HepG2 (cell line): ENCODE results near the gene CAVIN1. TPM values are rescaled to one million over a fixed set of nuclear protein-coding genes. Genes with fewer than 3 reads are reported as not detected.
"Not testable (repeated sequence)": the region's sequence is repeated elsewhere in the genome, so short reads cannot be mapped to it uniquely, and the experiment has no call there.

ENCODE experiments used
- ATAC-seq: fragments of 200-7000 bp; cut with Tn5 transposase; 3 replicates; pipeline ENCODE4 v1.9.1; 2020; ENCODE audit warnings: mild to moderate bottlenecking, moderate library complexity
- BruUV-seq: library from RNA; stranded (reverse); fragments of 400-500 nt; replicated peaks from 2 replicates; lab custom pipeline; 2021; lab: Mats Ljungman, UMichigan
- CTCF ChIA-PET: fragments of 300-600 bp; formaldehyde crosslinking; extraction: SDS; loops from one replicate; lab custom pipeline; 2021; ENCODE audit warnings: low total read pairs, inconsistent platforms, low intra/inter-chr PET ratio; lab: Yijun Ruan, JAX
- POLR2A ChIA-PET: fragments of 350-600 bp; sonication (Branson Sonifier 250); formaldehyde crosslinking; loops from one replicate; lab custom pipeline; 2020; ENCODE audit warnings: antibody characterized with exemption, inconsistent platforms; lab: Yijun Ruan, JAX
- DNase-seq: peaks from one replicate; pipeline ENCODE4 v3.0.0-alpha.2; 2015; ENCODE audit warnings: low spot score
- FAIRE-seq: peaks from 3 replicates; lab custom pipeline; 2011; peaks lifted over from hg19 to GRCh38; lab: Jason Lieb, UNC
- H2AFZ ChIP-seq: one replicate; pipeline ENCODE4 v1.6.1; 2011; ENCODE audit warnings: low read length, inconsistent platforms
- H3K27ac ChIP-seq: fragments of 300-600 bp; 3 replicates; pipeline ENCODE4 v1.8.0; 2011; ENCODE audit warnings: mixed run types, mild to moderate bottlenecking, mixed read lengths, low read length, inconsistent platforms; ENCODE audit not compliant: insufficient read depth; ENCODE audit errors: extremely low read length
- H3K27me3 ChIP-seq, 2 experiments: fragments of 200-600 bp in 1 of 2; 2 replicates in 1 of 2; 3 replicates in 1 of 2; pipeline versions ENCODE4 v1.6.0 to v1.8.0; 2011; ENCODE audit warnings: low read length in 2 of 2, mild to moderate bottlenecking in 2 of 2, moderate library complexity in 2 of 2, inconsistent platforms in 1 of 2; ENCODE audit not compliant: insufficient read depth in 2 of 2, control insufficient read depth in 1 of 2
- H3K36me3 ChIP-seq, 2 experiments: fragments of 200-600 bp in 1 of 2; replicated peaks in 1 of 2; 2 replicates in 1 of 2; 3 replicates in 1 of 2; pipeline versions ENCODE4 v1.5.1 to v1.8.0; 2011; ENCODE audit warnings: low read length in 2 of 2, inconsistent platforms in 1 of 2; ENCODE audit not compliant: insufficient read depth in 2 of 2, control insufficient read depth in 1 of 2
- H3K4me1 ChIP-seq: 2 replicates; pipeline ENCODE4 v1.5.1; 2012; ENCODE audit warnings: low read length, inconsistent platforms; ENCODE audit not compliant: insufficient read depth
- H3K4me2 ChIP-seq: 2 replicates; pipeline ENCODE4 v1.6.0; 2011; ENCODE audit warnings: low read depth, low read length, inconsistent platforms
- H3K4me3 ChIP-seq, 3 experiments: fragments of 200-600 bp in 1 of 3; sonication (generic), shearing (Covaris generic) in 1 of 3; replicated peaks in 1 of 3; 2 replicates each; pipeline ENCODE4 v1.5.1; 2011 to 2016; ENCODE audit warnings: low read length in 3 of 3, inconsistent platforms in 2 of 3, low read depth in 2 of 3, mild to moderate bottlenecking in 2 of 3, control low read depth in 1 of 3, mixed read lengths in 1 of 3; ENCODE audit not compliant: insufficient read depth in 1 of 3
- H3K79me2 ChIP-seq: one replicate; pipeline ENCODE4 v1.6.1; 2011; ENCODE audit warnings: low read length, inconsistent platforms; ENCODE audit not compliant: insufficient read depth
- H3K9ac ChIP-seq: 2 replicates; pipeline ENCODE4 v1.6.0; 2011; ENCODE audit warnings: mild to moderate bottlenecking, low read depth, low read length, inconsistent platforms; ENCODE audit not compliant: insufficient read depth
- H3K9me3 ChIP-seq: 2 replicates; pipeline ENCODE4 v1.5.1; 2012; ENCODE audit warnings: mild to moderate bottlenecking, low read length
- H4K20me1 ChIP-seq: 2 replicates; pipeline ENCODE4 v1.6.0; 2011; ENCODE audit warnings: inconsistent platforms, mild to moderate bottlenecking, low read length, moderate library complexity; ENCODE audit not compliant: insufficient read depth
- WGBS: methylation state at CpG from one replicate; pipeline ENCODE4 v1.1.6; 2017; ENCODE audit warnings: low lambda C conversion rate; 5-methylcytosine and 5-hydroxymethylcytosine counted together
- in situ Hi-C: cut with HindIII; loops from 2 replicates; pipeline ENCODE4 v1.10.0; 2017; ENCODE audit warnings: low pct_unique_long_range_greater_than_20kb; ENCODE audit not compliant: extremely low pct_ligation_motif_present
- intact Hi-C: fragments of 100-400 bp; cut with micrococcal nuclease; formaldehyde crosslinking; loops from one replicate; pipeline ENCODE4 v1.10.0; 2022; ENCODE audit not compliant: unreplicated experiment
- polyA plus RNA-seq, 8 experiments: library from polyadenylated mRNA; depleted of rRNA in 3 of 8; stranded (reverse) in 7 of 8; unstranded in 1 of 8; fragments of >200 nt; fragmentation: Illumina TruSeq in 4 of 8; extraction: Trizol in 4 of 8; gene quantifications; 2 replicates each; pipeline versions ENCODE4 v1.2.1 to v1.2.3, GENCODE V29; 2011 to 2016; ENCODE audit warnings: low read depth in 4 of 8, missing spikeins in 1 of 8, mixed read lengths in 1 of 8; ENCODE audit not compliant: insufficient read depth in 1 of 8
- total RNA-seq, 5 experiments: library from RNA; depleted of rRNA; stranded (reverse); fragments of >200 nt; fragmentation: Illumina TruSeq; extraction: Trizol; gene quantifications; 2 replicates each; pipeline ENCODE4 v1.2.3, GENCODE V29; 2016; ENCODE audit warnings: low read depth in 1 of 5

CAVIN1 gene
- total and polyA plus RNA-seq, 2 of the 13 experiments (the other 11 are each of a cell fraction or from before 2014, with no cell fraction given) = 15.9 to 25.5 TPM

GRCh38 chr17:42451270-42451669, 28.2 kb upstream of the CAVIN1 start:
- WGBS = 24% methylated on average over 5 of the region's 5 CpGs
- BruUV-seq, H3K27me3 ChIP-seq, H3K4me3 ChIP-seq, DNase-seq, H3K36me3 ChIP-seq, H3K27ac ChIP-seq, intact Hi-C loops, H3K4me2 ChIP-seq, in situ Hi-C loops, H3K79me2 ChIP-seq, H3K9me3 ChIP-seq, H4K20me1 ChIP-seq, H2AFZ ChIP-seq, POLR2A ChIA-PET, FAIRE-seq, CTCF ChIA-PET, ATAC-seq, H3K9ac ChIP-seq: not testable (repeated sequence)
- H3K4me1 ChIP-seq = peaks cover 21% of the 10 kb centered on the region

- intact Hi-C loops, H2AFZ ChIP-seq, H3K79me2 ChIP-seq, H4K20me1 ChIP-seq, BruUV-seq, POLR2A ChIA-PET, H3K27ac ChIP-seq, CTCF ChIA-PET, H3K27me3 ChIP-seq, DNase-seq, in situ Hi-C loops, ATAC-seq, H3K4me2 ChIP-seq, H3K4me3 ChIP-seq, H3K36me3 ChIP-seq, H3K9ac ChIP-seq, H3K9me3 ChIP-seq, FAIRE-seq: not testable (repeated sequence)
- H3K4me1 ChIP-seq = peaks cover 21% of the 10 kb centered on the region
- WGBS = no CpG with 5 or more reads among the region's 2 CpGs
Measured at GRCh38 chr17:42449838-42450237, 26.8 kb upstream of the CAVIN1 start.

- 67% methylated on average over 8 of the region's 27 CpGs for WGBS
- BruUV-seq, H2AFZ ChIP-seq, H3K36me3 ChIP-seq, in situ Hi-C loops, H3K9me3 ChIP-seq, H3K4me3 ChIP-seq, H3K27ac ChIP-seq, H3K4me2 ChIP-seq, H3K79me2 ChIP-seq, POLR2A ChIA-PET, ATAC-seq, CTCF ChIA-PET, H3K27me3 ChIP-seq, H4K20me1 ChIP-seq, DNase-seq, FAIRE-seq, H3K9ac ChIP-seq, intact Hi-C loops: not testable (repeated sequence)
- peaks cover 21% of the 10 kb centered on the region for H3K4me1 ChIP-seq
Measured at GRCh38 chr17:42449176-42449575, 26.1 kb upstream of the CAVIN1 start.
